Fibroblast of lung (primary cell): ENCODE data around the gene THSD7A.

ENCODE experiments used
- CTCF ChIP-seq, 2 donors: IDR thresholded peaks in 1 of 2; conservative IDR thresholded peaks in 1 of 2; 1 replicate in 1 of 2; 2 replicates in 1 of 2; pipeline ENCODE4 v1.5.1; 2011 to 2012; ENCODE audit warnings: low read length in 2 of 2, control low read depth in 1 of 2, inconsistent platforms in 1 of 2, low read depth in 1 of 2, mild to moderate bottlenecking in 1 of 2
- EZH2 ChIP-seq: IDR thresholded peaks from 2 replicates; pipeline ENCODE4 v1.5.1; 2012; ENCODE audit warnings: low read length, control low read depth, mild to moderate bottlenecking; ENCODE audit errors: missing control alignments

DNA sequence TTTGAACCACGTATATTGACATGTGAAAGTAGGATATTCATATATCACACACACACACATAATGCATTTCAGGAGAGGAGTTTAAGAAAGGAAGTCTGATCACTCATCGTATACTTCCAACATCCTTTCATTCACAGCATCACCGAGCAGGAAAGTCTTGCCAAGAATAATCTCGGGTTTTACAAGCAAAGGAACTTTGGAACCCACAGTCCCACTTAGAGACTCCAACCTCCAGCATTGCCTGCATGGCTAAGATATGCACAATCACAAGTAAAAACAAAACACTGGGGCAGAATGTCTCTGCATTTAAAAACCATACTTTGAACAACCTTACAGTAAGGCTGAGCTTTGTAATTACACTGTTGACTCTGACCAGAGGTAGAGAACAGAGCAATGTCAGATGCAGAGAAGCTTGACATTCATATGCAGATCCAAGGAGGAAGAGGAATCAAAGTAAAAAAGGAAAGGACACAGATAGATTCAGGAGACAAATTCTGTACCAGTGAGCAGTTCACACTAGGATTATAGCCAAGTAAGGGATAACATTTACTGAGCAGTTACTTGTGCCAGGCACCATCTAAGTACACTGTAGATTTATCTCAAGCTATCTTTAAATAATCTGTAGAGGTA lies 14.8 kb downstream of the THSD7A start:
- TF ChIP-seq CTCF (conservative IDR thresholded peaks at IDR 0.05 in 1 of 2, IDR thresholded peaks at IDR 0.05 in 1 of 2; ENCODE audit: low read depth in 1 of 2, low read length in 2 of 2) (no peak), EZH2 (no peak)
